Calu3 (cell line): ENCODE measurements around the gene BTNL8. TPM values are rescaled to one million over a fixed set of nuclear protein-coding genes. Genes with fewer than 3 reads are reported as not detected.

Source experiments
- BruUV-seq: library from RNA; stranded (reverse); fragments of 400-500 nt; replicated peaks from 2 replicates; lab custom pipeline; 2021; lab: Mats Ljungman, UMichigan
- CTCF ChIA-PET: fragments of 300-600 bp; sonication (Branson Sonifier 250); formaldehyde crosslinking; loops from one replicate; lab custom pipeline; 2022; ENCODE audit warnings: antibody characterized with exemption; lab: Charles Lee
- DNase-seq: peaks from one replicate; pipeline ENCODE4 v3.0.0; 2022
- H3K27ac Mint-ChIP-seq: one replicate; pipeline ENCODE4 v1.8.0; 2022; ENCODE audit warnings: mixed read lengths; ENCODE audit not compliant: unreplicated experiment
- H3K27me3 Mint-ChIP-seq: one replicate; pipeline ENCODE4 v1.8.0; 2022; ENCODE audit warnings: mixed read lengths; ENCODE audit not compliant: unreplicated experiment
- H3K36me3 Mint-ChIP-seq: one replicate; pipeline ENCODE4 v1.8.0; 2022; ENCODE audit warnings: mild to moderate bottlenecking, moderate library complexity, mixed read lengths; ENCODE audit not compliant: insufficient read depth, unreplicated experiment
- H3K4me1 Mint-ChIP-seq: one replicate; pipeline ENCODE4 v1.8.0; 2022; ENCODE audit warnings: mild to moderate bottlenecking, low read depth, mixed read lengths; ENCODE audit not compliant: unreplicated experiment
- H3K4me3 Mint-ChIP-seq: one replicate; pipeline ENCODE4 v1.8.0; 2022; ENCODE audit warnings: mild to moderate bottlenecking, low read depth, moderate library complexity, mixed read lengths; ENCODE audit not compliant: unreplicated experiment
- H3K9me3 Mint-ChIP-seq: one replicate; pipeline ENCODE4 v1.8.0; 2022; ENCODE audit warnings: low read depth, mixed read lengths; ENCODE audit not compliant: unreplicated experiment
- CTCF ChIP-seq: fragments of 200-600 bp; IDR thresholded peaks from one replicate; pipeline ENCODE4 v1.8.0; 2022; ENCODE audit warnings: antibody characterized with exemption; ENCODE audit not compliant: unreplicated experiment
- intact Hi-C: fragments of 100-400 bp; cut with micrococcal nuclease; formaldehyde crosslinking; loops from one replicate; pipeline ENCODE4 v1.10.0; 2022; ENCODE audit not compliant: unreplicated experiment
- total RNA-seq: library from RNA; stranded (reverse); gene quantifications from 2 replicates; pipeline ENCODE4 v1.2.3, GENCODE V29; 2022

Gene BTNL8
- total RNA-seq, 1 experiment from 2014 or later, result not detected

- intact Hi-C loops, result no loop called here
- Mint-ChIP-seq H3K4me1 (peaks cover 4% of the 10 kb centered on the region), H3K27ac (no peak overlapping the region), H3K4me3 (no peak overlapping the region), H3K27me3 (no peaks in the 10 kb centered on the region), H3K9me3 (peaks cover 8% of the 10 kb centered on the region), H3K36me3 (no peaks in the 10 kb centered on the region)
- DNase-seq, result no peak
- no TSS peak for BruUV-seq
- no peak for TF ChIP-seq CTCF
- CTCF ChIA-PET, result no interaction called here
These were observed 71.4 kb downstream of the BTNL8 start for GRCh38 chr5:180970336-180970735.

DNA sequence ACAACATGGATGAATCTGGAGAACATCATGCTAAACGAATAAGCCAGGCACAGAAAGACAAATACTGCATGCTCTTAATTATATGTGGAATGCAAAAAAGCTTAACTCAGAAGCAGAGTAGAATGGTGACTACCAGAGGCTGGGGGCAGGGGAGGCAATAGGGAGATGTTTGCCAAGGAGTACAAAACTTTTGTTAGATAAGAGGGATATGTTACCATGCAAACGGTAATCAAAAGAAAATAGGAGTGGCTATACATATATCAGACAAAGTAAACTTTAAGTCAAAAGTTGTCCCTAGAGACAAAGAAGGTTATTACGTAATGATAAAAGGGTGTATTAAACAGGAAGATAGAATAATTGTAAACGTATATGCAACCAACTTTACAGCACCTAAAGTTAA is 71.9 kb downstream of the BTNL8 start:
- peaks cover 10% of the 10 kb centered on the region for H3K4me1 Mint-ChIP-seq
- intact Hi-C loops, result no loop called here
- DNase-seq, result no peak
- CTCF ChIA-PET, result no interaction called here
- BruUV-seq, result no TSS peak
- peaks cover 8% of the 10 kb centered on the region for H3K9me3 Mint-ChIP-seq
- H3K36me3 Mint-ChIP-seq, result no peaks in the 10 kb centered on the region
- no peaks in the 10 kb centered on the region for H3K27me3 Mint-ChIP-seq
- TF ChIP-seq CTCF, result no peak
- no peak overlapping the region for H3K27ac Mint-ChIP-seq
- H3K4me3 Mint-ChIP-seq, result no peak overlapping the region

GRCh38 chr5:180974612-180975315 is 75.8 kb downstream of the BTNL8 start:
- Mint-ChIP-seq H3K4me1 (peaks cover 28% of the 10 kb centered on the region), H3K9me3 (peaks cover 8% of the 10 kb centered on the region), H3K36me3 (no peaks in the 10 kb centered on the region), H3K27me3 (no peaks in the 10 kb centered on the region), H3K27ac (no peak overlapping the region), H3K4me3 (no peak overlapping the region)
- no peak for TF ChIP-seq CTCF
- intact Hi-C loops, result no loop called here
- CTCF ChIA-PET, result no interaction called here
- no peak for DNase-seq
- BruUV-seq, result no TSS peak

- H3K27me3 Mint-ChIP-seq, result no peaks in the 10 kb centered on the region
- DNase-seq, result no peak
- no peak overlapping the region for H3K4me3 Mint-ChIP-seq
- peaks cover 28% of the 10 kb centered on the region for H3K4me1 Mint-ChIP-seq
- CTCF ChIA-PET, result no interaction called here
- H3K36me3 Mint-ChIP-seq, result no peaks in the 10 kb centered on the region
- TF ChIP-seq CTCF, result no peak
- intact Hi-C loops, result no loop called here
- H3K27ac Mint-ChIP-seq, result no peak overlapping the region
- H3K9me3 Mint-ChIP-seq, result peaks cover 8% of the 10 kb centered on the region
- no TSS peak for BruUV-seq
These were observed 76.4 kb downstream of the BTNL8 start for GRCh38 chr5:180975338-180975737.
